ENCODE measurements around the gene PIEZO2.

The PIEZO2 gene

GRCh38 chr18:11002277-11002676 lies 147.1 kb downstream of the PIEZO2 start:
- DNase-seq (ENCODE audit: extremely low spot score, insufficient read length, low read depth) (no peak), FAIRE-seq (no peak)

GRCh38 chr18:11000071-11000470 lies 149.3 kb downstream of the PIEZO2 start:
- no peak for FAIRE-seq

GRCh38 chr18:10997885-10998284 lies 151.5 kb downstream of the PIEZO2 start:
- no peak for FAIRE-seq

More at GRCh38 chr18:11000071-11000470, 149.3 kb downstream of the PIEZO2 start:
- DNase-seq (ENCODE audit: extremely low spot score, insufficient read length, low read depth) = no peak

GRCh38 chr18:10995550-10995949 lies 153.8 kb downstream of the PIEZO2 start:
- FAIRE-seq = no peak
- no peak for DNase-seq (ENCODE audit: extremely low spot score, insufficient read length, low read depth)

More at GRCh38 chr18:10997885-10998284, 151.5 kb downstream of the PIEZO2 start:
- no peak for DNase-seq (ENCODE audit: extremely low spot score, insufficient read length, low read depth)

GRCh38 chr18:10989486-10989885 lies 159.9 kb downstream of the PIEZO2 start:
- DNase-seq (ENCODE audit: extremely low spot score, insufficient read length, low read depth) (no peak), FAIRE-seq (no peak)

GRCh38 chr18:10985689-10986088 lies 163.7 kb downstream of the PIEZO2 start:
- DNase-seq (ENCODE audit: extremely low spot score, insufficient read length, low read depth) (no peak), FAIRE-seq (no peak)

- FAIRE-seq (no peak), DNase-seq (ENCODE audit: extremely low spot score, insufficient read length, low read depth) (no peak)
These were observed 170.0 kb downstream of the PIEZO2 start for GRCh38 chr18:10979411-10979810.

- FAIRE-seq (no peak), DNase-seq (ENCODE audit: extremely low spot score, insufficient read length, low read depth) (no peak)
These were observed 172.3 kb downstream of the PIEZO2 start for GRCh38 chr18:10977042-10977441.

GRCh38 chr18:10973567-10974203 lies 175.7 kb downstream of the PIEZO2 start:
- DNase-seq (ENCODE audit: extremely low spot score, insufficient read length, low read depth) (no peak), FAIRE-seq (no peak)

- FAIRE-seq = no peak
These were observed 177.7 kb downstream of the PIEZO2 start for GRCh38 chr18:10971717-10972116.

GRCh38 chr18:10965119-10965518 lies 184.2 kb downstream of the PIEZO2 start:
- DNase-seq (ENCODE audit: extremely low spot score, insufficient read length, low read depth) (no peak), FAIRE-seq (no peak)

More at GRCh38 chr18:10971717-10972116, 177.7 kb downstream of the PIEZO2 start:
- no peak for DNase-seq (ENCODE audit: extremely low spot score, insufficient read length, low read depth)

- DNase-seq (ENCODE audit: extremely low spot score, insufficient read length, low read depth) (no peak), FAIRE-seq (no peak)
These were observed 195.7 kb downstream of the PIEZO2 start for GRCh38 chr18:10953672-10954071.

- DNase-seq (ENCODE audit: extremely low spot score, insufficient read length, low read depth) (no peak), FAIRE-seq (no peak)
These were observed 197.5 kb downstream of the PIEZO2 start for GRCh38 chr18:10951631-10952544.

- DNase-seq (ENCODE audit: extremely low spot score, insufficient read length, low read depth) (no peak), FAIRE-seq (no peak)
These were observed 198.3 kb downstream of the PIEZO2 start for GRCh38 chr18:10950876-10951630.

- FAIRE-seq = no peak
- DNase-seq (ENCODE audit: extremely low spot score, insufficient read length, low read depth) = no peak
These were observed 199.1 kb downstream of the PIEZO2 start for GRCh38 chr18:10950080-10950875.

- DNase-seq (ENCODE audit: extremely low spot score, insufficient read length, low read depth) = no peak
- FAIRE-seq = no peak
These were observed 199.7 kb downstream of the PIEZO2 start for GRCh38 chr18:10949655-10950054.

GRCh38 chr18:10948421-10948820 lies 200.9 kb downstream of the PIEZO2 start:
- DNase-seq (ENCODE audit: extremely low spot score, insufficient read length, low read depth) (no peak), FAIRE-seq (no peak)

GRCh38 chr18:10946058-10946457 lies 203.3 kb downstream of the PIEZO2 start:
- FAIRE-seq = no peak

GRCh38 chr18:10942998-10943397 lies 206.4 kb downstream of the PIEZO2 start:
- no peak for FAIRE-seq

More at GRCh38 chr18:10946058-10946457, 203.3 kb downstream of the PIEZO2 start:
- no peak for DNase-seq (ENCODE audit: extremely low spot score, insufficient read length, low read depth)

GRCh38 chr18:10939822-10940221 lies 209.5 kb downstream of the PIEZO2 start:
- FAIRE-seq (no peak), DNase-seq (ENCODE audit: extremely low spot score, insufficient read length, low read depth) (no peak)

More at GRCh38 chr18:10942998-10943397, 206.4 kb downstream of the PIEZO2 start:
- no peak for DNase-seq (ENCODE audit: extremely low spot score, insufficient read length, low read depth)
